OCI-LY7 (cell line): Measurements from ENCODE around the gene S100A1. TPM values are rescaled to one million over a fixed set of nuclear protein-coding genes. Genes with fewer than 3 reads are reported as not detected.
"Not testable (repeated sequence)": the region's sequence is repeated elsewhere in the genome, so short reads cannot be mapped to it uniquely, and the experiment has no call there.

Experiments
- BruUV-seq: library from RNA; stranded (reverse); fragments of 400-500 nt; replicated peaks from 2 replicates; lab custom pipeline; 2021; lab: Mats Ljungman, UMichigan
- CTCF ChIA-PET: fragments of 300-600 bp; sonication (Branson Sonifier 250); formaldehyde crosslinking; loops from one replicate; lab custom pipeline; 2022; ENCODE audit warnings: antibody characterized with exemption; ENCODE audit not compliant: unreplicated experiment; lab: Charles Lee
- POLR2A ChIA-PET: fragments of 300-600 bp; sonication (Branson Sonifier 250); formaldehyde crosslinking; loops from one replicate; lab custom pipeline; 2022; ENCODE audit warnings: antibody characterized with exemption; lab: Charles Lee
- DNase-seq: peaks from one replicate; pipeline ENCODE4 v3.0.0-alpha.2; 2015; ENCODE audit warnings: low spot score
- H2AFZ ChIP-seq: fragments of 200-600 bp; sonication (generic), shearing (Covaris generic); 2 replicates; pipeline ENCODE4 v1.6.1; 2014; ENCODE audit warnings: mild to moderate bottlenecking, antibody characterized with exemption, low read length, moderate library complexity
- H3K27ac ChIP-seq: fragments of 200-600 bp; sonication (generic); 2 replicates; pipeline ENCODE4 v1.5.1; 2014; ENCODE audit warnings: mixed run types, low read depth, mild to moderate bottlenecking, moderate library complexity, low read length, inconsistent platforms; ENCODE audit not compliant: poor library complexity, severe bottlenecking
- H3K36me3 ChIP-seq: fragments of 200-600 bp; sonication (generic); 2 replicates; pipeline ENCODE4 v1.6.1; 2014; ENCODE audit warnings: mild to moderate bottlenecking, antibody characterized with exemption, low read length, moderate library complexity, mixed read lengths; ENCODE audit not compliant: insufficient read depth
- H3K4me1 ChIP-seq: fragments of 200-600 bp; sonication (generic); 2 replicates; pipeline ENCODE4 v1.5.1; 2014; ENCODE audit warnings: mild to moderate bottlenecking, low read length; ENCODE audit not compliant: insufficient read depth, poor library complexity, severe bottlenecking
- H3K4me2 ChIP-seq: fragments of 200-600 bp; sonication (generic); 2 replicates; pipeline ENCODE4 v1.6.1; 2014; ENCODE audit warnings: mild to moderate bottlenecking, low read length
- H3K4me3 ChIP-seq: fragments of 200-600 bp; sonication (generic); 2 replicates; pipeline ENCODE4 v1.5.1; 2014; ENCODE audit warnings: mild to moderate bottlenecking, low read depth, low read length; ENCODE audit not compliant: poor library complexity, severe bottlenecking
- H3K79me2 ChIP-seq: fragments of 200-600 bp; sonication (generic); 2 replicates; pipeline ENCODE4 v1.6.1; 2016; ENCODE audit warnings: low read depth, mild to moderate bottlenecking, low read length, moderate library complexity, mixed read lengths; ENCODE audit not compliant: insufficient read depth
- H3K9me2 ChIP-seq: fragments of 200-600 bp; sonication (generic); 2 replicates; pipeline ENCODE4 v1.6.1; 2016; ENCODE audit warnings: mild to moderate bottlenecking, low read length, mixed read lengths; ENCODE audit not compliant: insufficient read depth
- H3K9me3 ChIP-seq: fragments of 200-600 bp; sonication (generic); 2 replicates; pipeline ENCODE4 v1.6.1; 2014; ENCODE audit warnings: mild to moderate bottlenecking, mixed run types, low read length, mixed read lengths
- H4K20me1 ChIP-seq: fragments of 200-600 bp; sonication (generic); 2 replicates; pipeline ENCODE4 v1.6.1; 2014; ENCODE audit warnings: mild to moderate bottlenecking, antibody characterized with exemption, low read length, moderate library complexity, mixed read lengths; ENCODE audit not compliant: insufficient read depth
- EZH2phosphoT487 ChIP-seq: fragments of 200-600 bp; sonication (generic); IDR thresholded peaks from 2 replicates; pipeline ENCODE4 v1.6.1; 2018; ENCODE audit warnings: low read depth, borderline replicate concordance, mild to moderate bottlenecking, mixed run types, antibody characterized with exemption, low read length, moderate library complexity, mixed read lengths
- intact Hi-C: fragments of 100-400 bp; cut with micrococcal nuclease; formaldehyde crosslinking; loops from one replicate; pipeline ENCODE4 v1.10.0; 2022; ENCODE audit not compliant: unreplicated experiment
- total RNA-seq, 2 experiments: library from RNA; depleted of rRNA in 1 of 2; stranded (reverse); fragments of >200 nt in 1 of 2; shearing (Covaris generic) in 1 of 2; gene quantifications; 2 replicates each; pipeline ENCODE4 v1.2.3, GENCODE V29; 2014 to 2022
- TF ChIP-seq, protein P1 (sequence below): fragments of 200-600 bp; sonication (generic); conservative IDR thresholded peaks from 2 replicates; pipeline ENCODE4 v1.5.1; 2014; ENCODE audit warnings: mild to moderate bottlenecking, antibody characterized with exemption, low read length, moderate library complexity, mixed read lengths

The S100A1 gene
- total RNA-seq, 2 experiments from 2014 or later = not detected

DNA sequence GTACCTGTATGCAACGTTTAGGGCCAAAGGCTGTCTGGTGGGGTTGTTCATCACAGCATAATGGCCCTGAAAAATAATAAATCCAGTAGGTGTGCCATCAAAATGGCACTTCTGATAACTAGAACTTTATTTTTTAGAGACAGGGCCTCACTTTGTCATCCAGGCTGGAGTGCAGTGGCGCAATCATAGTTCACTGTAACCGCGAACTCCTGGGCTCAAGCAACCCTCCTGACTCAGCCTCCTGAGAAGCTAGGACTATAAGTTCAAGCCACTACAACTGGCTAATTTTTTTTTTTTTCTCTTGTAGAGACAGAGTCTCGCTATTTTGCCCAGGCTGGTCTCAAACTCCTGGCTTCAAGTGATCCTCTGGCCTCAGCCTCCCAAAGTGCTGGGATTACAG lies 35.0 kb downstream of the S100A1 start:
- peaks cover 83% of the 10 kb centered on the region for H3K36me3 ChIP-seq
- TF ChIP-seq, protein P1, sequence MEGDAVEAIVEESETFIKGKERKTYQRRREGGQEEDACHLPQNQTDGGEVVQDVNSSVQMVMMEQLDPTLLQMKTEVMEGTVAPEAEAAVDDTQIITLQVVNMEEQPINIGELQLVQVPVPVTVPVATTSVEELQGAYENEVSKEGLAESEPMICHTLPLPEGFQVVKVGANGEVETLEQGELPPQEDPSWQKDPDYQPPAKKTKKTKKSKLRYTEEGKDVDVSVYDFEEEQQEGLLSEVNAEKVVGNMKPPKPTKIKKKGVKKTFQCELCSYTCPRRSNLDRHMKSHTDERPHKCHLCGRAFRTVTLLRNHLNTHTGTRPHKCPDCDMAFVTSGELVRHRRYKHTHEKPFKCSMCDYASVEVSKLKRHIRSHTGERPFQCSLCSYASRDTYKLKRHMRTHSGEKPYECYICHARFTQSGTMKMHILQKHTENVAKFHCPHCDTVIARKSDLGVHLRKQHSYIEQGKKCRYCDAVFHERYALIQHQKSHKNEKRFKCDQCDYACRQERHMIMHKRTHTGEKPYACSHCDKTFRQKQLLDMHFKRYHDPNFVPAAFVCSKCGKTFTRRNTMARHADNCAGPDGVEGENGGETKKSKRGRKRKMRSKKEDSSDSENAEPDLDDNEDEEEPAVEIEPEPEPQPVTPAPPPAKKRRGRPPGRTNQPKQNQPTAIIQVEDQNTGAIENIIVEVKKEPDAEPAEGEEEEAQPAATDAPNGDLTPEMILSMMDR = no peak
- no peak for TF ChIP-seq EZH2phosphoT487
- H3K4me3 ChIP-seq = no peak overlapping the region
- H4K20me1 ChIP-seq = peaks cover 8% of the 10 kb centered on the region; the same call in 1 of the 2 replicates
- no peaks in the 10 kb centered on the region for H3K9me3 ChIP-seq
- no peak overlapping the region for H2AFZ ChIP-seq
- no peak overlapping the region for H3K27ac ChIP-seq
- POLR2A ChIA-PET = interaction anchor here (2.7 kb wide), 1 partner anchor 29 kb away, joined by 7 read pairs; the partner anchor contains the start of gene CHTOP
- BruUV-seq = no TSS peak
- intact Hi-C loops = no loop called here
- peaks cover 28% of the 10 kb centered on the region for H3K79me2 ChIP-seq
- CTCF ChIA-PET = no interaction called here
- H3K4me1 ChIP-seq = peaks cover 18% of the 10 kb centered on the region
- H3K9me2 ChIP-seq = no peaks in the 10 kb centered on the region
- no peak overlapping the region for H3K4me2 ChIP-seq
- no peak for DNase-seq

- TF ChIP-seq, protein P1 = no peak
- TF ChIP-seq EZH2phosphoT487 = no peak
- POLR2A ChIA-PET = interaction anchor here (0.6 to 0.8 kb wide), 2 partner anchors 10 to 323 kb away, joined by 3 read pairs; partner anchors contain the start of gene RPS27
- Histone ChIP-seq H3K79me2 (peaks cover 42% of the 10 kb centered on the region), H3K4me3 (no peak overlapping the region), H3K9me2 (no peaks in the 10 kb centered on the region), H4K20me1 (peaks cover 4% of the 10 kb centered on the region; the same call in 1 of the 2 replicates), H3K4me2 (no peak overlapping the region), H2AFZ (no peak overlapping the region), H3K4me1 (peaks cover 28% of the 10 kb centered on the region), H3K36me3 (peaks cover 83% of the 10 kb centered on the region), H3K27ac (no peak overlapping the region), H3K9me3 (no peaks in the 10 kb centered on the region)
- CTCF ChIA-PET = no interaction called here
- BruUV-seq = no TSS peak
- intact Hi-C loops = no loop called here
- DNase-seq = no peak
Measured at GRCh38 chr1:153667439-153667838, 39.2 kb downstream of the S100A1 start.

- peak overlapping the region; percentile 97 for H3K4me3 ChIP-seq
- not testable (repeated sequence) for DNase-seq
Measured at GRCh38 chr1:153668672-153669071, 40.4 kb downstream of the S100A1 start.

More at GRCh38 chr1:153668672-153669071, 40.4 kb downstream of the S100A1 start:
- BruUV-seq, H3K27ac ChIP-seq, CTCF ChIA-PET, H3K9me3 ChIP-seq, H2AFZ ChIP-seq, H3K9me2 ChIP-seq, H4K20me1 ChIP-seq, intact Hi-C loops: not testable (repeated sequence)
- peaks cover 70% of the 10 kb centered on the region for H3K36me3 ChIP-seq
- peaks cover 28% of the 10 kb centered on the region for H3K4me1 ChIP-seq
- H3K79me2 ChIP-seq = peaks cover 42% of the 10 kb centered on the region
- peak overlapping the region; percentile 77 for H3K4me2 ChIP-seq
- POLR2A ChIA-PET = interaction anchor here (0.7 to 1.0 kb wide), 2 partner anchors 9 to 44 kb away, joined by 3 to 4 read pairs; no protein-coding TSS in a partner anchor
